HepG2 (cell line): Measurements from ENCODE around the gene DAO. TPM values are rescaled to one million over a fixed set of nuclear protein-coding genes. Genes with fewer than 3 reads are reported as not detected.

Experiments
- ATAC-seq: fragments of 200-7000 bp; cut with Tn5 transposase; 3 replicates; pipeline ENCODE4 v1.9.1; 2020; ENCODE audit warnings: mild to moderate bottlenecking, moderate library complexity
- BruUV-seq: library from RNA; stranded (reverse); fragments of 400-500 nt; replicated peaks from 2 replicates; lab custom pipeline; 2021; lab: Mats Ljungman, UMichigan
- CTCF ChIA-PET: fragments of 300-600 bp; formaldehyde crosslinking; extraction: SDS; loops from one replicate; lab custom pipeline; 2021; ENCODE audit warnings: low total read pairs, inconsistent platforms, low intra/inter-chr PET ratio; lab: Yijun Ruan, JAX
- POLR2A ChIA-PET: fragments of 350-600 bp; sonication (Branson Sonifier 250); formaldehyde crosslinking; loops from one replicate; lab custom pipeline; 2020; ENCODE audit warnings: antibody characterized with exemption, inconsistent platforms; lab: Yijun Ruan, JAX
- DNase-seq: peaks from one replicate; pipeline ENCODE4 v3.0.0-alpha.2; 2015; ENCODE audit warnings: low spot score
- FAIRE-seq: peaks from 3 replicates; lab custom pipeline; 2011; peaks lifted over from hg19 to GRCh38; lab: Jason Lieb, UNC
- H2AFZ ChIP-seq: one replicate; pipeline ENCODE4 v1.6.1; 2011; ENCODE audit warnings: low read length, inconsistent platforms
- H3K27ac ChIP-seq: fragments of 300-600 bp; 3 replicates; pipeline ENCODE4 v1.8.0; 2011; ENCODE audit warnings: mixed run types, mild to moderate bottlenecking, mixed read lengths, low read length, inconsistent platforms; ENCODE audit not compliant: insufficient read depth; ENCODE audit errors: extremely low read length
- H3K27me3 ChIP-seq, 2 experiments: fragments of 200-600 bp in 1 of 2; 2 replicates in 1 of 2; 3 replicates in 1 of 2; pipeline versions ENCODE4 v1.6.0 to v1.8.0; 2011; ENCODE audit warnings: low read length in 2 of 2, mild to moderate bottlenecking in 2 of 2, moderate library complexity in 2 of 2, inconsistent platforms in 1 of 2; ENCODE audit not compliant: insufficient read depth in 2 of 2, control insufficient read depth in 1 of 2
- H3K36me3 ChIP-seq, 2 experiments: fragments of 200-600 bp in 1 of 2; replicated peaks in 1 of 2; 2 replicates in 1 of 2; 3 replicates in 1 of 2; pipeline versions ENCODE4 v1.5.1 to v1.8.0; 2011; ENCODE audit warnings: low read length in 2 of 2, inconsistent platforms in 1 of 2; ENCODE audit not compliant: insufficient read depth in 2 of 2, control insufficient read depth in 1 of 2
- H3K4me1 ChIP-seq: 2 replicates; pipeline ENCODE4 v1.5.1; 2012; ENCODE audit warnings: low read length, inconsistent platforms; ENCODE audit not compliant: insufficient read depth
- H3K4me2 ChIP-seq: 2 replicates; pipeline ENCODE4 v1.6.0; 2011; ENCODE audit warnings: low read depth, low read length, inconsistent platforms
- H3K4me3 ChIP-seq, 3 experiments: fragments of 200-600 bp in 1 of 3; sonication (generic), shearing (Covaris generic) in 1 of 3; replicated peaks in 1 of 3; 2 replicates each; pipeline ENCODE4 v1.5.1; 2011 to 2016; ENCODE audit warnings: low read length in 3 of 3, inconsistent platforms in 2 of 3, low read depth in 2 of 3, mild to moderate bottlenecking in 2 of 3, control low read depth in 1 of 3, mixed read lengths in 1 of 3; ENCODE audit not compliant: insufficient read depth in 1 of 3
- H3K79me2 ChIP-seq: one replicate; pipeline ENCODE4 v1.6.1; 2011; ENCODE audit warnings: low read length, inconsistent platforms; ENCODE audit not compliant: insufficient read depth
- H3K9ac ChIP-seq: 2 replicates; pipeline ENCODE4 v1.6.0; 2011; ENCODE audit warnings: mild to moderate bottlenecking, low read depth, low read length, inconsistent platforms; ENCODE audit not compliant: insufficient read depth
- H3K9me3 ChIP-seq: 2 replicates; pipeline ENCODE4 v1.5.1; 2012; ENCODE audit warnings: mild to moderate bottlenecking, low read length
- H4K20me1 ChIP-seq: 2 replicates; pipeline ENCODE4 v1.6.0; 2011; ENCODE audit warnings: inconsistent platforms, mild to moderate bottlenecking, low read length, moderate library complexity; ENCODE audit not compliant: insufficient read depth
- ARNT ChIP-seq: fragments of 450-650 bp; IDR thresholded peaks from 2 replicates; pipeline ENCODE4 v1.6.1; 2017
- EZH2 ChIP-seq: conservative IDR thresholded peaks from 2 replicates; pipeline ENCODE4 v1.6.1; 2012; ENCODE audit warnings: mild to moderate bottlenecking, low read depth, low read length, moderate library complexity
- FOXJ3 ChIP-seq: sonication (generic); formaldehyde crosslinking; IDR thresholded peaks from 2 replicates; pipeline ENCODE4 v1.4.0; 2020; ENCODE audit warnings: missing genetic modification reagents, mild to moderate bottlenecking, borderline replicate concordance
- NFKB2 ChIP-seq: sonication (generic); formaldehyde crosslinking; IDR thresholded peaks from 2 replicates; pipeline ENCODE4 v1.4.0; 2020; ENCODE audit warnings: missing genetic modification reagents, borderline replicate concordance
- RARG ChIP-seq: sonication (generic); formaldehyde crosslinking; IDR thresholded peaks from 2 replicates; pipeline ENCODE4 v1.4.0; 2020; ENCODE audit warnings: low read depth, mild to moderate bottlenecking, missing genetic modification reagents
- REST ChIP-seq, 2 experiments: IDR thresholded peaks; 2 replicates each; pipeline ENCODE4 v1.6.1; 2011 to 2012; ENCODE audit warnings: low read length in 2 of 2, borderline replicate concordance in 1 of 2, low read depth in 1 of 2, mild to moderate bottlenecking in 1 of 2, moderate library complexity in 1 of 2
- SMC3 ChIP-seq: IDR thresholded peaks from 2 replicates; pipeline ENCODE4 v1.6.1; 2011; ENCODE audit warnings: low read length, improper control_type of control experiment
- TRAFD1 ChIP-seq: sonication (generic); formaldehyde crosslinking; IDR thresholded peaks from 2 replicates; pipeline ENCODE4 v1.5.1; 2020; ENCODE audit warnings: missing genetic modification reagents, mild to moderate bottlenecking, borderline replicate concordance
- USF2 ChIP-seq, 2 experiments: sonication (generic) in 1 of 2; formaldehyde crosslinking in 1 of 2; IDR thresholded peaks; 2 replicates each; pipeline versions ENCODE4 v1.5.1 to v1.6.1; 2011 to 2020; ENCODE audit warnings: borderline replicate concordance in 1 of 2, low read depth in 1 of 2, low read length in 1 of 2, mild to moderate bottlenecking in 1 of 2, missing genetic modification reagents in 1 of 2, moderate library complexity in 1 of 2
- ZMAT3 ChIP-seq: sonication (generic); formaldehyde crosslinking; conservative IDR thresholded peaks from 2 replicates; pipeline ENCODE4 v1.7.0; 2021; ENCODE audit warnings: missing genetic modification reagents
- ZNF720 ChIP-seq: sonication (generic); formaldehyde crosslinking; IDR thresholded peaks from 2 replicates; pipeline ENCODE4 v1.4.0; 2020; ENCODE audit warnings: missing genetic modification reagents
- ZNF746 ChIP-seq: sonication (generic); formaldehyde crosslinking; IDR thresholded peaks from 2 replicates; pipeline ENCODE4 v1.8.0; 2022; ENCODE audit warnings: mild to moderate bottlenecking, missing genetic modification reagents
- ZNF781 ChIP-seq: sonication (generic); formaldehyde crosslinking; IDR thresholded peaks from 2 replicates; pipeline ENCODE4 v1.5.1; 2020; ENCODE audit warnings: borderline replicate concordance, mild to moderate bottlenecking, missing genetic modification reagents; ENCODE audit errors: not compliant biosample characterization
- WGBS: methylation state at CpG from one replicate; pipeline ENCODE4 v1.1.6; 2017; ENCODE audit warnings: low lambda C conversion rate; 5-methylcytosine and 5-hydroxymethylcytosine counted together
- in situ Hi-C: cut with HindIII; loops from 2 replicates; pipeline ENCODE4 v1.10.0; 2017; ENCODE audit warnings: low pct_unique_long_range_greater_than_20kb; ENCODE audit not compliant: extremely low pct_ligation_motif_present
- intact Hi-C: fragments of 100-400 bp; cut with micrococcal nuclease; formaldehyde crosslinking; loops from one replicate; pipeline ENCODE4 v1.10.0; 2022; ENCODE audit not compliant: unreplicated experiment
- polyA plus RNA-seq, 8 experiments: library from polyadenylated mRNA; depleted of rRNA in 3 of 8; stranded (reverse) in 7 of 8; unstranded in 1 of 8; fragments of >200 nt; fragmentation: Illumina TruSeq in 4 of 8; extraction: Trizol in 4 of 8; gene quantifications; 2 replicates each; pipeline versions ENCODE4 v1.2.1 to v1.2.3, GENCODE V29; 2011 to 2016; ENCODE audit warnings: low read depth in 4 of 8, missing spikeins in 1 of 8, mixed read lengths in 1 of 8; ENCODE audit not compliant: insufficient read depth in 1 of 8
- total RNA-seq, 5 experiments: library from RNA; depleted of rRNA; stranded (reverse); fragments of >200 nt; fragmentation: Illumina TruSeq; extraction: Trizol; gene quantifications; 2 replicates each; pipeline ENCODE4 v1.2.3, GENCODE V29; 2016; ENCODE audit warnings: low read depth in 1 of 5

Gene DAO
- total and polyA plus RNA-seq, 2 of the 13 experiments (the other 11 are each of a cell fraction or from before 2014, with no cell fraction given): 0.34 to 0.82 TPM

DNA sequence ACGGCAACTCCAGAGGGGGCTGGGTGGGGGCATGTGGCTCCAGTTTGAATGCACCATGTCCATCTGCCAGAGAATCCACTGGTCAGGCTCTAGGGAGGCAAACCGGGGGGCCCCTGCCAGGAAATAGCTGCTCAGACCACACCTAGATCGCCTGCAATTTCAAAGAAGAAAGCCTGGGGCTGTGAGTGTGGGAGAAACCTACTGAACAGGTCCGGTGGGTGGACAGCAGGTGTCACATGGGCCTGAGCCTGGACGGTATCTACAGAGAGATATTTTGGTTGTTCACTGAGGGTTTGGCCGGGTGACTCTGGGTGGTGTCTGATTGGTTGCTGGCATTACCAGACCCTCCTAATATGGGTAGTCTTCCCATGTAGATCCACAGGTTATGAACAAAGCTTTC is 32.0 kb downstream of the DAO start:
- Histone ChIP-seq H3K79me2 (no peaks in the 10 kb centered on the region), H3K9ac (no peak overlapping the region), H3K27me3 (peaks cover 0 to 15% of the 10 kb centered on the region in 2 experiments; a peak in 1 of 5 replicates), H3K4me1 (no peaks in the 10 kb centered on the region), H3K4me3 (no peak overlapping the region), H3K9me3 (no peaks in the 10 kb centered on the region), H2AFZ (no peak overlapping the region), H4K20me1 (no peaks in the 10 kb centered on the region), H3K4me2 (no peak overlapping the region), H3K36me3 (no peaks in the 10 kb centered on the region), H3K27ac (no peak overlapping the region)
- ChIA-PET CTCF (no interaction called here), POLR2A (no interaction called here)
- DNase-seq (no peak), ATAC-seq (no peak), FAIRE-seq (no peak)
- 3% methylated on average over 5 of the region's 6 CpGs for WGBS
- no TSS peak for BruUV-seq
- in situ Hi-C loops: no loop called here
- intact Hi-C loops: no loop called here
- TF ChIP-seq ZNF720 (CRISPR knock-in tag) (no peak), ZNF781 (no peak), FOXJ3 (CRISPR knock-in tag) (no peak), ZNF746 (CRISPR knock-in tag) (no peak), NFKB2 (no peak), USF2 (IDR thresholded peaks at IDR 0.05; ENCODE audit: low read depth, low read length) (no peak), USF2 (CRISPR knock-in tag; IDR thresholded peaks at IDR 0.05; ENCODE audit: borderline replicate concordance) (no peak), TRAFD1 (CRISPR knock-in tag) (no peak), REST (IDR thresholded peaks at IDR 0.05; ENCODE audit: borderline replicate concordance in 1 of 2, low read depth in 1 of 2, low read length in 2 of 2) (no peak), EZH2 (no peak), ZMAT3 (no peak), RARG (no peak), SMC3 (no peak), ARNT (no peak)
